Measurements from ENCODE around the gene VSIG2. TPM values are rescaled to one million over a fixed set of nuclear protein-coding genes. Genes with fewer than 3 reads are reported as not detected.
"Not testable (repeated sequence)": the region's sequence is repeated elsewhere in the genome, so short reads cannot be mapped to it uniquely, and the experiment has no call there.

Gene VSIG2
- total RNA-seq, 2 experiments from 2014 or later = not detected

DNA sequence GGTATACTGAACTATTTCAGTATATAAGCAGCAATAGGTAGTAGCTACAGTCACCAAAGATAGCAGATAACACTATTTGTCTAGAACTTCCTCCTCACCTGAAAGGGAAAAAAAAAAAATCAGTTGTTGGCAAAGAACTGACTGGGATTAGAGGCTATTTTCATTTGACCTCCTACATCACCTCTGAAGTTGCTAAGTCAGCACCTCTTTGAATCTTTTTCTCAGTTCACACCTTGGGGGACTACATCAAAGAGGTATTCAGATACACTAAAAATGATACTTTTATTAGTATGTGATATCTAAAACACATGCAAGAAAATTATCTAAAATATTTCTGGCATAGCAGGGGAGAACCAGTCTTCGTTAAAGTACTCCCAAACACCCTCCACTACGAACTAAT, 32.0 kb upstream of the VSIG2 start:
- no peaks in the 10 kb centered on the region for H3K9me3 Mint-ChIP-seq (ENCODE audit: low read depth)
- DNase-seq = no peak
- H3K27me3 Mint-ChIP-seq = no peaks in the 10 kb centered on the region
- H3K4me3 Mint-ChIP-seq = no peak overlapping the region
- H3K4me1 Mint-ChIP-seq = peaks cover 2% of the 10 kb centered on the region
- ChIA-PET POLR2A (no interaction called here), CTCF (interaction anchor here (1.3 to 2.4 kb wide), 3 partner anchors 9 to 18 kb away, joined by 3 to 15 read pairs (median 4); no protein-coding TSS in a partner anchor)
- H3K36me3 Mint-ChIP-seq (ENCODE audit: low read depth) = no peaks in the 10 kb centered on the region
- no peak for ATAC-seq
- H3K27ac Mint-ChIP-seq = no peak overlapping the region
- intact Hi-C loops (cut with DNase I, micrococcal nuclease) = no loop called here

- H3K27me3 Mint-ChIP-seq = no peaks in the 10 kb centered on the region
- no peak overlapping the region for H3K27ac Mint-ChIP-seq
- ChIA-PET POLR2A (interaction anchor here (0.7 kb wide), 1 partner anchor 746 kb away, joined by 4 read pairs; no protein-coding TSS in a partner anchor), CTCF (interaction anchor here (0.5 to 2.4 kb wide), 3 partner anchors 10 to 20 kb away, joined by 3 to 15 read pairs (median 3); no protein-coding TSS in a partner anchor)
- H3K36me3 Mint-ChIP-seq (ENCODE audit: low read depth) = no peaks in the 10 kb centered on the region
- intact Hi-C loops (cut with DNase I, micrococcal nuclease) = no loop called here
- no peaks in the 10 kb centered on the region for H3K9me3 Mint-ChIP-seq (ENCODE audit: low read depth)
- ATAC-seq (no peak), DNase-seq (no peak)
- H3K4me1 Mint-ChIP-seq = peaks cover 5% of the 10 kb centered on the region
- no peak overlapping the region for H3K4me3 Mint-ChIP-seq
Observed at GRCh38 chr11:124783002-124783401, 30.9 kb upstream of the VSIG2 start.

- ATAC-seq = no peak
- H3K4me3 Mint-ChIP-seq = no peak overlapping the region
- intact Hi-C loops (cut with DNase I, micrococcal nuclease) = no loop called here
- H3K36me3 Mint-ChIP-seq (ENCODE audit: low read depth) = peaks cover 4% of the 10 kb centered on the region
- no peaks in the 10 kb centered on the region for H3K27me3 Mint-ChIP-seq
- no peak overlapping the region for H3K27ac Mint-ChIP-seq
- peaks cover 17% of the 10 kb centered on the region for H3K4me1 Mint-ChIP-seq
- ChIA-PET CTCF (interaction anchor here (1.0 to 2.6 kb wide), 9 partner anchors 9 to 110 kb away, joined by 3 to 12 read pairs (median 5); no protein-coding TSS in a partner anchor), POLR2A (interaction anchor here (0.6 kb wide), 1 partner anchor 14 kb away, joined by 3 read pairs; no protein-coding TSS in a partner anchor)
- DNase-seq = no peak
- no peaks in the 10 kb centered on the region for H3K9me3 Mint-ChIP-seq (ENCODE audit: low read depth)
Observed at GRCh38 chr11:124779568-124779967, 27.5 kb upstream of the VSIG2 start.

DNA sequence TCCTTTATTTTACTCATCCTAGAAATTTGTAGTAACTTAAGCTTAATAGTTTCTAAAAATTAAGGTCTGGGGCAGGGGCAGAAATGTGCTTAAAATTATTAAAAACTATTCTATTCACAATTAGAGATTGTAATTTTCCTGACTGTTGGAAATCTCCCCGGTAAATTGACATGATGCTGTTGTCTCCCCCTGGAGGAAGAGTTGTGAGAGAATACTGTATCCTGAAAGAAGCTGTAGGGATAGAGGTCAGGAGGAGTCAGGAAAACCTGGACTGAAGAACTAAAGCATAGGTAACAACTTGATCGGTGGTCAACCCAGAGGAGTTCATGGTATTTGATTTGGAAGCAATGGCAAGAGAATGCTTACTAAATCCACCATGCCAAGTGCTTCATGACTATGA, 26.2 kb upstream of the VSIG2 start:
- Mint-ChIP-seq H3K27me3 (no peaks in the 10 kb centered on the region), H3K4me1 (peaks cover 15% of the 10 kb centered on the region), H3K27ac (no peak overlapping the region), H3K9me3 (ENCODE audit: low read depth) (no peaks in the 10 kb centered on the region), H3K36me3 (ENCODE audit: low read depth) (peaks cover 4% of the 10 kb centered on the region), H3K4me3 (no peak overlapping the region)
- intact Hi-C loops (cut with DNase I, micrococcal nuclease) = no loop called here
- POLR2A ChIA-PET = no interaction called here
- ATAC-seq (no peak), DNase-seq (no peak)
- CTCF ChIA-PET = interaction anchor here (0.6 to 2.6 kb wide), 6 partner anchors 13 to 118 kb away, joined by 3 to 12 read pairs (median 4); no protein-coding TSS in a partner anchor

DNA sequence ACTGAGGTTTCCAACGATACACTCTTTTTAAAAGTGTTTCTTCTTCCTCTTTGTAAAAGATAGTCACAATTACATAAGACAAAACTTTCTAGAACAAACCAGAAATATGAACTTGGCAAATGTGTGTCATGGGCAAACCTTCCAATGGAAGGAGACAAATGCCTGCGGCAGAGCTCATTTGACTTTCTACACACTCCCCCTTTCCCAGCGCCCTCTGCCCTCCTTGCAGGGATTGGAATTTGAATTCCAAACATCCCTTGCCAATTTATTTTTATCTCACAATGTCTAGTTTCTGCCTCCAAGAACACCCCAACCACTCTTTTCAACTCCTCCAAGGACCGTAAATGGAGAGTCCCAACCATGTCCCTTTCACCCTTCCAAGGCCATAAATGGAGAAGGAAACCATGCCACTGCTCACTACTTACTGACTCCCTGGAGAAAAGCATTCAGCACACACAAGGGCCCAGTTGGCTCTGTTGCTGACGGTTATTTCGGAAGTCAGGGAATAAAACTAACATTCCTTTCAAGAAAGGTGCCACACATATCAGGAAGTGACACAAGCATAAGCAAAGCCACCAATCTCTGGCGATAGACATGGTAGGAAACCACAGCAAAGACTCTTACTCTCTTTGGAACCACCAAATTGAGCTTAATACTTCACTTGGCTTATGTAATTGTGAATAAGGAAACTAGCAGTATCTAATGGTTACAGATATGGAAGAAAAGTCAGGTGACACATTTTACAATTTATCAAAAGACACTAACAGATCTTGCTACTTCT, 25.0 kb upstream of the VSIG2 start:
- ATAC-seq (no peak), DNase-seq (no peak)
- no peaks in the 10 kb centered on the region for H3K27me3 Mint-ChIP-seq
- intact Hi-C loops (cut with DNase I, micrococcal nuclease) = no loop called here
- H3K36me3 Mint-ChIP-seq (ENCODE audit: low read depth) = peaks cover 8% of the 10 kb centered on the region
- POLR2A ChIA-PET = no interaction called here
- no peaks in the 10 kb centered on the region for H3K9me3 Mint-ChIP-seq (ENCODE audit: low read depth)
- CTCF ChIA-PET = interaction anchor here (1.7 kb wide), 1 partner anchor 10 kb away, joined by 5 read pairs; no protein-coding TSS in a partner anchor
- peaks cover 15% of the 10 kb centered on the region for H3K4me1 Mint-ChIP-seq
- H3K4me3 Mint-ChIP-seq = no peak overlapping the region
- no peak overlapping the region for H3K27ac Mint-ChIP-seq

GRCh38 chr11:124770959-124771358, 18.9 kb upstream of the VSIG2 start:
- ATAC-seq; intact Hi-C loops (cut with DNase I, micrococcal nuclease); H3K27me3 Mint-ChIP-seq; POLR2A ChIA-PET; H3K9me3 Mint-ChIP-seq (ENCODE audit: low read depth); H3K4me1 Mint-ChIP-seq; H3K27ac Mint-ChIP-seq; H3K4me3 Mint-ChIP-seq; DNase-seq: not testable (repeated sequence)
- CTCF ChIA-PET = interaction anchor here (0.6 to 1.4 kb wide), 4 partner anchors 23 to 927 kb away, joined by 3 read pairs; no protein-coding TSS in a partner anchor
- H3K36me3 Mint-ChIP-seq (ENCODE audit: low read depth) = peaks cover 17% of the 10 kb centered on the region

DNA sequence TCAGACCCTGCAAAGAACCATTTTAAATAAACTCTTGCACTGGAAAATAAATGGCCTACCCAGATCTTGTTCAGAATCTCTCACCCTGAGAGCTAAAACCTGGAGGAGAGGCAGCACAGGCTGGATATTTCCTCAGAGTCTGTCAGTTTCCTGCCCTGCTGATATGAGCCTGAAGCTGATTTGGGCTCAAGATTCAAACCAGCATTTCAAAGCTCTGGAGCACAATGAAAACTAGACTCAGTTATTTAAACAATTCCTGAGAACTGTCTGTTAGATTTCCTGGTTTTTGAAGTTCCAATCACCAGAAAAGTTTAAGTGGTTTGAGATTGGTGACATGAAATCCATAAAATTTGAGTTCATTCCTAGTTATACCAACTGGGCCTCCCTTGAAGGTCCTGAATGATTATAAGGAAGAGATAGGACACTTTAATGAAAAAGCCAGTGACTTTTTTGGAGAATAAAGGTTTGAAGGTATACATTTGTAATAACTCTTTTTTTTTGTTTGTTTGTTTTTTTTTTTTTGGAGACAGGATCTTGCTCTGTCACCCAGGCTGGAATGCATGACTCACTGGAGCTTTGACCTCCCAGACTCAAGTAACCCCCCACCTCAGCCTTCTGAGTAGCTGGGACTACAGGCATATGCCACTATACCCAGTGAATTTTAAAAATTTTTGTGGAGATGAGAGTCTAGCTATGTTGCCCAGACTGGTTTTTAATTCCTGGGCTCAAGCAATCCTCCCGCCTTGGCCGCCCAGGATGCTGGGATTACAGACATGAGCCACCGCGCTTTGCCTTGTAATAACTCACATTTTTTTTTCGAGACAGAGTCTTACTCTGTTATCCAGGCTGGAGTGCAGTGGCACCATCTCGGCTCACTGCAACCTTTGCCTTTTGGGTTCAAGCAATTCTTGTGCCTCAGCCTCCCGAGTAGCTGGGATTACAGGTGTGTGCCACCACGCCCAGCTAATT, 18.0 kb upstream of the VSIG2 start:
- Mint-ChIP-seq H3K36me3 (ENCODE audit: low read depth) (peaks cover 17% of the 10 kb centered on the region), H3K27me3 (no peaks in the 10 kb centered on the region), H3K4me1 (no peaks in the 10 kb centered on the region), H3K4me3 (no peak overlapping the region), H3K27ac (no peak overlapping the region), H3K9me3 (ENCODE audit: low read depth) (no peaks in the 10 kb centered on the region)
- DNase-seq = no peak
- ChIA-PET POLR2A (interaction anchor here (0.6 kb wide), 1 partner anchor 52 kb away, joined by 5 read pairs; no protein-coding TSS in a partner anchor), CTCF (interaction anchor here (0.5 to 2.2 kb wide), 7 partner anchors 9 to 578 kb away, joined by 3 to 8 read pairs (median 3); partner anchors contain the start of genes SIAE and SPA17)
- intact Hi-C loops (cut with DNase I, micrococcal nuclease) = no loop called here
- ATAC-seq = no peak

- Mint-ChIP-seq H3K36me3 (ENCODE audit: low read depth) (peaks cover 17% of the 10 kb centered on the region), H3K27ac (no peak overlapping the region), H3K27me3 (no peaks in the 10 kb centered on the region), H3K4me3 (no peak overlapping the region), H3K9me3 (ENCODE audit: low read depth) (no peaks in the 10 kb centered on the region), H3K4me1 (no peaks in the 10 kb centered on the region)
- DNase-seq (no peak), ATAC-seq (no peak)
- intact Hi-C loops (cut with DNase I, micrococcal nuclease) = no loop called here
- ChIA-PET POLR2A (interaction anchor here (1.0 kb wide), 1 partner anchor 32 kb away, joined by 3 read pairs; the partner anchor contains the start of gene MSANTD2), CTCF (interaction anchor here (0.7 to 2.2 kb wide), 4 partner anchors 11 to 100 kb away, joined by 3 to 8 read pairs (median 4); no protein-coding TSS in a partner anchor)
Observed at GRCh38 chr11:124768914-124769313, 16.9 kb upstream of the VSIG2 start.

GRCh38 chr11:124766156-124766555, 14.1 kb upstream of the VSIG2 start:
- Mint-ChIP-seq H3K27ac (no peak overlapping the region), H3K9me3 (ENCODE audit: low read depth) (no peaks in the 10 kb centered on the region), H3K27me3 (peaks cover 9% of the 10 kb centered on the region), H3K4me3 (no peak overlapping the region), H3K4me1 (peaks cover 11% of the 10 kb centered on the region), H3K36me3 (ENCODE audit: low read depth) (peaks cover 8% of the 10 kb centered on the region)
- DNase-seq = no peak
- no peak for ATAC-seq
- POLR2A ChIA-PET = interaction anchor here (0.6 kb wide), 1 partner anchor 14 kb away, joined by 3 read pairs; no protein-coding TSS in a partner anchor
- intact Hi-C loops (cut with DNase I, micrococcal nuclease) = no loop called here
- CTCF ChIA-PET = interaction anchor here (1.3 to 1.7 kb wide), 5 partner anchors 10 to 95 kb away, joined by 3 to 5 read pairs (median 3); no protein-coding TSS in a partner anchor

- ChIA-PET POLR2A (interaction anchor here (1.0 kb wide), 1 partner anchor 90 kb away, joined by 3 read pairs; the partner anchor contains the start of genes SIAE and SPA17), CTCF (interaction anchor here (0.6 to 8.2 kb wide), 36 partner anchors 8 to 753 kb away, joined by 3 to 79 read pairs (median 4); partner anchors contain the start of genes NRGN, SIAE and SPA17)
- peaks cover 3% of the 10 kb centered on the region for H3K36me3 Mint-ChIP-seq (ENCODE audit: low read depth)
- peak overlapping the region; percentile 81 for H3K4me3 Mint-ChIP-seq
- H3K27ac Mint-ChIP-seq = peak overlapping the region; percentile 67
- DNase-seq (peak; percentile 92), ATAC-seq (peak; percentile 43)
- peaks cover 19% of the 10 kb centered on the region for H3K4me1 Mint-ChIP-seq
- peaks cover 26% of the 10 kb centered on the region for H3K27me3 Mint-ChIP-seq
- intact Hi-C loops (cut with DNase I, micrococcal nuclease) = loop anchor here (1.0 to 2.0 kb wide), 10 partner anchors 17 to 349 kb away; partner anchors contain the start of genes SIAE (in 1 of the 2), SPA17 (in 1 of the 2) and TBRG1 (in 1 of the 2)
- no peaks in the 10 kb centered on the region for H3K9me3 Mint-ChIP-seq (ENCODE audit: low read depth)
Observed at GRCh38 chr11:124763156-124763947, 11.3 kb upstream of the VSIG2 start.

Measured in activated CD4-positive, alpha-beta T cell treated with anti-CD3 and anti-CD28 coated beads for 36 hours (primary cell).